SKM-1 treated with dmso at 0.1 percent for 144 hours (cell line): ENCODE data around the gene SVIL.
"Not testable (repeated sequence)": the region's sequence is repeated elsewhere in the genome, so short reads cannot be mapped to it uniquely, and the experiment has no call there.

Experiments used
- DNase-seq: peaks from one replicate; lab custom pipeline; 2025; ENCODE audit not compliant: unreplicated experiment; lab: John Stamatoyannopoulos, UW

Gene SVIL

GRCh38 chr10:29493697-29494096 is 141.1 kb downstream of the SVIL start:
- DNase-seq = no peak

GRCh38 chr10:29492774-29493173 is 142.0 kb downstream of the SVIL start:
- DNase-seq = no peak

GRCh38 chr10:29491918-29492317 is 142.9 kb downstream of the SVIL start:
- DNase-seq = no peak

- DNase-seq = not testable (repeated sequence)
These were observed 143.9 kb downstream of the SVIL start for GRCh38 chr10:29490781-29491280.

- not testable (repeated sequence) for DNase-seq
These were observed 146.3 kb downstream of the SVIL start for GRCh38 chr10:29488471-29488870.

GRCh38 chr10:29487884-29488266 is 146.9 kb downstream of the SVIL start:
- not testable (repeated sequence) for DNase-seq

GRCh38 chr10:29487032-29487883 is 147.5 kb downstream of the SVIL start:
- DNase-seq = not testable (repeated sequence)

- DNase-seq = no peak
These were observed 148.3 kb downstream of the SVIL start for GRCh38 chr10:29486433-29486832.

- DNase-seq = not testable (repeated sequence)
These were observed 150.1 kb downstream of the SVIL start for GRCh38 chr10:29484677-29485076.

GRCh38 chr10:29482591-29483431 is 152.0 kb downstream of the SVIL start:
- DNase-seq = no peak

GRCh38 chr10:29481906-29482440 is 152.8 kb downstream of the SVIL start:
- no peak for DNase-seq

GRCh38 chr10:29479981-29480954 is 154.5 kb downstream of the SVIL start:
- DNase-seq = no peak

- no peak for DNase-seq
These were observed 155.5 kb downstream of the SVIL start for GRCh38 chr10:29479081-29479925.

GRCh38 chr10:29473406-29474100 is 161.2 kb downstream of the SVIL start:
- DNase-seq = no peak

- DNase-seq = no peak
These were observed 161.7 kb downstream of the SVIL start for GRCh38 chr10:29473087-29473356.

- no peak for DNase-seq
These were observed 162.3 kb downstream of the SVIL start for GRCh38 chr10:29472301-29473086.

GRCh38 chr10:29471544-29471859 is 163.3 kb downstream of the SVIL start:
- no peak for DNase-seq

- no peak for DNase-seq
These were observed 163.8 kb downstream of the SVIL start for GRCh38 chr10:29470843-29471543.
